ENCODE measurements around the gene ZNHIT6. TPM values are rescaled to one million over a fixed set of nuclear protein-coding genes. Genes with fewer than 3 reads are reported as not detected.

The ZNHIT6 gene
- total RNA-seq (2022; extraction: Qiagen RNA extraction): 15.9 to 24.0 TPM (median 17.6 TPM) in 5 replicates

GRCh38 chr1:85707990-85708828, at the start of gene ZNHIT6:
TSS of gene ZNHIT6 (minus strand) at chr1:85708433. CDS start at chr1:85708284, 149 bp downstream.

Other genes starting within 250 kb of the ZNHIT6 start
- 5.3 to 7.5 TPM (median 6.6 TPM) in 5 replicates for gene DDAH1, start 243.3 kb downstream of the ZNHIT6 start, total RNA-seq (2022; extraction: Qiagen RNA extraction)
- gene CCN1, start 127.7 kb downstream of the ZNHIT6 start, total RNA-seq (2022; extraction: Qiagen RNA extraction): 51.9 to 62.2 TPM (median 54.6 TPM) in 5 replicates

Measured in A549 treated with CORT108297 at 1 μM for 4 hours (cell line).